Activated T-helper 2 cell treated with anti-CD3 and anti-CD28 coated beads, Interferon-gamma antibody, Interleukin-2, Interleukin-4, amounts not matched to agents 10 μg/mL and 5 μg/mL and 100 μg/mL, durations not matched to agents 14 hours and 24 hours and 36 hours (primary cell): ENCODE data around the gene B3GALT6. TPM values are rescaled to one million over a fixed set of nuclear protein-coding genes. Genes with fewer than 3 reads are reported as not detected.
A peak's percentile ranks its signal among the peaks of the same experiment; 100 is the strongest.

ENCODE experiments used
- DNase-seq: peaks from one replicate; pipeline ENCODE4 v3.0.0; 2021; ENCODE audit warnings: low spot score
- H3K27ac Mint-ChIP-seq: one replicate; pipeline ENCODE4 v1.8.0; 2021; ENCODE audit warnings: mixed read lengths
- H3K27me3 Mint-ChIP-seq: one replicate; pipeline ENCODE4 v1.8.0; 2021; ENCODE audit warnings: low read depth, mixed read lengths
- H3K36me3 Mint-ChIP-seq: one replicate; pipeline ENCODE4 v1.8.0; 2021; ENCODE audit warnings: low read depth, mixed read lengths
- H3K4me1 Mint-ChIP-seq: one replicate; pipeline ENCODE4 v1.8.0; 2021; ENCODE audit warnings: low read depth, mixed read lengths
- H3K4me3 Mint-ChIP-seq: one replicate; pipeline ENCODE4 v1.8.0; 2021; ENCODE audit warnings: low read depth, mild to moderate bottlenecking, moderate library complexity, mixed read lengths
- H3K9me3 Mint-ChIP-seq: one replicate; pipeline ENCODE4 v1.8.0; 2021; ENCODE audit warnings: mixed read lengths
- intact Hi-C: fragments of 100-400 bp; cut with micrococcal nuclease; formaldehyde crosslinking; loops from one replicate; pipeline ENCODE4 v1.15.1; 2023
- total RNA-seq: library from RNA; stranded (reverse); gene quantifications from 2 replicates; pipeline ENCODE4 v1.2.3, GENCODE V29; 2022

Gene B3GALT6
- total RNA-seq, 1 donor from 2014 or later = 34.6 TPM

DNA sequence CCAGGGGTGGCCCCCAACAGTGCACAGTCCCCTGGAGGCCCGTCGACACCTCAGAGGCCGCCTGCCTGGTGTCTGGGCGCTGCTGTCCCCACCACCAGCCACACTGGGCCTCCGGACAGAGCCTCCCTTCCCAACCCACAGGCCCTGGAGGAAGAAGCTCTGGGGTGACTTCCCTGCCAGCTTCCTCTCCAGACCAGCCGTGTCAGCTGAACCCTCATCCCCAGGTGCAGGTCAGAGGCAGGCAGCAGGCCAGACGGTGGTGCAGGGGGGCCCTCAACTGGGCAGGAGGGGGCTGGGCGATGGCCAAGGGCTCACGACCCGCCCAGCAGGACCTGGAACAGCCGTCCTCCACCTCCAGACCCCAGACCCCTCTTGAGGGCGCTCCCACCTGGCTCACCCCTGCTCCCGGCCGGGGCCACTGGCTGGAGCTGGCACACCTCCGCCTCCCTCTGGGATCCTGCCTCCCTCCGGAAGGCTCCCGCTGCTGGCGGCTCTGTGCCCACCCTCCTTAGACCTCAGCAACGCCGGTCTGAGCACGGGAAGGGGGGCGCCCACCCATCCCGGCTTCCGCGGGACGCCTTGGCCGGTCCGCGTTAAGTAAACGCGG lies 26.2 kb upstream of the B3GALT6 start:
- Mint-ChIP-seq H3K4me1 (peaks cover 18% of the 10 kb centered on the region), H3K9me3 (no peaks in the 10 kb centered on the region), H3K36me3 (peaks cover 26% of the 10 kb centered on the region), H3K27me3 (no peaks in the 10 kb centered on the region), H3K27ac (peak overlapping the region; percentile 30), H3K4me3 (peak overlapping the region; percentile 82)
- no peak for DNase-seq
- intact Hi-C loops = loop anchor here (5.0 to 10.0 kb wide), 2 partner anchors 64 to 191 kb away; partner anchors contain the start of gene ISG15

DNA sequence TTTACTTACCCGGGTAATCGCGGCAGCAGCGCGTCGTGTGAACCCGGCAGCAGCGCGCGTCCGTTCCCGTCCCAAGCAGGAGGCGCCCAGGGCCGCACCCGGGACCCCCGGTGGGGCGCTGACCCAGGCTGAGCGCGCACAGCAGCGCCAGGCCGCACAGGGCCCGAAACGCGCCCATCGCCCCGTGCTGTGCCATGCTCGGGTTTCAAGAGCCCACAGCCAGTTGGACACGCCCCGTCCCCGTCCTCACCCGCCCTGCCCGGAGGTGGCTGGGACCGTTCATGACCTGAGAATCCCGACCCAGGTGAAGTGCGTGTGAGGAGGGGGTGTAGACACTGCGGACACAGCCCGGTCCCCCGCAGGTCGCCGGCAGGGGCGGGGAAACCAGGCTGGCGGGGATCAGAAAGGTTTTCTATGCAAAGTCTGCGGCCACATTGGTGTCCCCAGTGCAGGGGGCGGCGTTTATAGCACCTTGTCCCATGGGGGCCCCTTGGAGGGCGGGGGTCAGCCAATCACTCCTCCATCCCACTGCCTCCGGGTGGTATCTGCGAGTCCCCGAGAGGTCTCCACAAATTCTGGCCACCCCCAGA lies 25.6 kb upstream of the B3GALT6 start, which contains the start of gene TNFRSF18:
Gene TNFRSF18, minus strand, starts transcription at position 217 of the 590 bp plus-strand sequence. Its CDS starts 21 bp downstream, at position 196.
- no peaks in the 10 kb centered on the region for H3K27me3 Mint-ChIP-seq
- peaks cover 32% of the 10 kb centered on the region for H3K36me3 Mint-ChIP-seq
- H3K4me3 Mint-ChIP-seq = peak within 1 kb of the TSS; percentile 82
- peak within 1 kb of the TSS; percentile 68 for H3K27ac Mint-ChIP-seq
- intact Hi-C loops = loop anchor here (5.0 to 10.0 kb wide), 2 partner anchors 64 to 192 kb away; partner anchors contain the start of gene ISG15
- no peaks in the 10 kb centered on the region for H3K9me3 Mint-ChIP-seq
- peaks cover 19% of the 10 kb centered on the region for H3K4me1 Mint-ChIP-seq
- no peak for DNase-seq

DNA sequence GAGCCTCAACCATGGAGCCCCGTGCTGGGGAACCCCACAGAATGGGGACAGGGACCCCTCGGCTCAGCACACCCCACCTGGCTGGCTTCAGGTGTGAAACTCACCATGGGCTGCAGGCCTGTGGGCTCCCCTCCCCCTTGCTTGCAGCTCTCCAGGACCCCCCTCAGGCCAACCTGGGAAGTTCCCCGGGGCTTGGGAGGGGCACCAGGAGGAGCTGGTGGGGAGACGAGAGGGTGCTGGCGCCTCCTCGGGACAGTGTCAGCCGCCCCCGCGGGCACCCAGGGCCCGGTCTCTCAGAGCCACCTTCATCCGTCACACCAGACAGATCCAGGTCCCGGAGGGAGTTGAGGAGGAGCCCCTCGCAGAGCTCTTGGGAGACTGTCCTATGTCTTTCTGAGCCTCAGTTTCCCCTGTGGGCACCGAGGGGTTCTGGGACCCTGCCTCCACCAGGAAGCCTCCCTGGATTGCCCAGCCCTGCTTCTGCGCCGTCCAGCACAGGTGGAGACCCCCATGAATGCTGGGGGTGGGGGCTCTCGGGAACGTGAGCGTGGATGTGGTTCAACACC lies 25.0 kb upstream of the B3GALT6 start:
- Mint-ChIP-seq H3K36me3 (peaks cover 33% of the 10 kb centered on the region), H3K4me1 (peaks cover 19% of the 10 kb centered on the region), H3K4me3 (peak overlapping the region; percentile 80), H3K27ac (peak overlapping the region; percentile 68), H3K9me3 (no peaks in the 10 kb centered on the region), H3K27me3 (no peaks in the 10 kb centered on the region)
- intact Hi-C loops = loop anchor here (5.0 to 10.0 kb wide), 2 partner anchors 65 to 192 kb away; partner anchors contain the start of gene ISG15
- no peak for DNase-seq

DNA sequence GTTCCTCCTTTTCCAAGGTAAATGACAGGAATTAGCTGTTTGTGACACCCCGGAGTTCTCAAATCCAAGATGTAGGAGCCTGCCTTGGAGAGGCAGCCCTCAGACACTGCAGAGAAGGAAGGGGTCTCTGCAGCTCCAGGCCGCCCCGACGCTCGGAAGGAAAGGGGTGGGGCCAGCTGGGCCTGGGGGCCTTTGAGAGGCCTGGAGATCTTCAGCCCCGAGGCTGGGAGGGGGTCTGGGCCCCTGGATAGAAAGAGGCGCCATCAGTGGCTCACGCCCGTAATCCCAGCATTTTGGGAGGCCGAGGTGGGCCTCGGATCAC lies 24.5 kb upstream of the B3GALT6 start:
- H3K4me1 Mint-ChIP-seq = peaks cover 19% of the 10 kb centered on the region
- H3K27me3 Mint-ChIP-seq = no peaks in the 10 kb centered on the region
- H3K4me3 Mint-ChIP-seq = peak overlapping the region; percentile 83
- no peak for DNase-seq
- intact Hi-C loops = loop anchor here (5.0 to 10.0 kb wide), 2 partner anchors 65 to 193 kb away; partner anchors contain the start of gene ISG15
- peak overlapping the region; percentile 97 for H3K27ac Mint-ChIP-seq
- peaks cover 33% of the 10 kb centered on the region for H3K36me3 Mint-ChIP-seq
- no peaks in the 10 kb centered on the region for H3K9me3 Mint-ChIP-seq

DNA sequence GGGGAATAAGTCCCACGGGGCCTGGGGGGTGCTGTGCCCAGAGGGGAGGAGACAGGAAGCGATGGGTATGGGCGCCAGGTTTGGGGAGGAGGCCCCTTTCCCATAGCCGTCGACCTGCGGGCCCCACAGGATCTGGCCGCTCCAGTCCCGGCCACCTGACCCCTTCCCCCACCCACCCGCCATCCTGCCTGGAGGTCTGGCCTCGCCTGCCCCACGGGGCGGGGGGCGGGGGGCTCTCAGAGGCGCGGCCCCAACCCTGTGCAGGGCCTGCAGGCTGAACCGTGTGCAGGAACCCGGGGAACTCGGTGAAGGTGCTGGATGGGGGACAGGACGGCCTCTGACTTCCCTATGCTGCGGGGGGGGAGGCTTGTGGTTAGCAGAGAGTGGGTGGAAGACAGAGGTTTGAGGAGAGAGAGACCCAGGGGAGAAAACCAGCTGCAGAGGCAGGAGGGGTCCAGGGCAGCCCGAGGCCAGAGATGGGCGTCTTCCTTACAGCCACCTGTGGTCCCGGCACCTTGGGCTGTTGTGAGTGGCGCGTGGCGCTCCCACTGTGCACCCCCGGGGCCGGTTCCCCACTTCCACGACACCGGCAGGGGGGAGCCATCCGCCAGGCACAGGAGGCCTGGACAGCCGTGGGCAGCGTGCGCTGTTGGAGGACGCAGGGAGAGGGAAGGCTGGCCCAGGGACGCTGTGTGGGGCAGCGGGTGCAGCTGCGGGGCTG lies 23.2 kb upstream of the B3GALT6 start:
- DNase-seq = no peak
- H3K36me3 Mint-ChIP-seq = peaks cover 35% of the 10 kb centered on the region
- peak overlapping the region; percentile 83 for H3K4me3 Mint-ChIP-seq
- intact Hi-C loops = loop anchor here (2.0 to 10.0 kb wide), 4 partner anchors 64 to 194 kb away; partner anchors contain the start of genes C1orf159, ISG15 and UBE2J2
- H3K4me1 Mint-ChIP-seq = peaks cover 19% of the 10 kb centered on the region
- no peaks in the 10 kb centered on the region for H3K9me3 Mint-ChIP-seq
- H3K27ac Mint-ChIP-seq = peak overlapping the region; percentile 97
- H3K27me3 Mint-ChIP-seq = no peaks in the 10 kb centered on the region

DNA sequence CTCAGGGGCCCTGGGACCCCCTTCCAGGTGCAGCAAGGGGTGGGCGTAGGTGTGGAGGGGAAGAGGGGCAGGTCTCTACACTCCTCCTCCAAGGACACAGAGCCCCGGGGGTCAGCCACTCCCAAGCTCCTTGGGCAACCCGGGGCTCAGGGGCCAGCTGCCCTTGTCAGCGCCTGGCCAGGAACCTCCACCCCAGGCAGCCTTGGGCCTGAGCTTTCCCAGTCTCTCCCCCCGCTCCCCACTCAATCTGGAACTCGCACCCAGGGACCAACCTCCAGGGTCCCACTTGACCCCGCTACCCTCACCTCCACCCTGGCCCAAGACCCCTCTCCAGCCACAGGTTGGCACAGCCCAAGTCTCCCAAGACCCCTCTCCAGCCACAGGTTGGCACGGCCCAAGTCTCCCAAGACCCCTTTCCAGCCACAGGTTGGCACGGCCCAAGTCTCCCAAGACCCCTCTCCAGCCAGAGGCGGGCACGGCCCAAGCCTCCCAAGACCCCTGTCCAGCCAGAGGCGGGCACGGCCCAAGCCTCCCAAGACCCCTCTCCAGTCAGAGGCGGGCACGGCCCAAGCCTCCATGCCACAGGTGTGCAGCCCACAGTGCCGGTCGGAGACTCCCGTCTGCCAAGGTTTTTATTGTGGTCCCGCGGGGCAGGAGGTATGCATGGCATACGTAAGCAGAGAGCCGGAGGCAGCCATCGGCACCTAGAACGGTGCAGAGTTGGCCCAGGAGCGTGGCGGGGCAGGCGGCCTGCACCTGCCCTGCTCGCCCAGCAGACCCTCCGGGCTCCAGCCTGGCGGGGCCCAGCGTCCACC lies 21.1 kb upstream of the B3GALT6 start:
- H3K9me3 Mint-ChIP-seq = no peaks in the 10 kb centered on the region
- H3K27me3 Mint-ChIP-seq = no peaks in the 10 kb centered on the region
- H3K4me3 Mint-ChIP-seq = peak overlapping the region; percentile 66
- H3K36me3 Mint-ChIP-seq = peaks cover 43% of the 10 kb centered on the region
- intact Hi-C loops = no loop called here
- no peak for DNase-seq
- H3K4me1 Mint-ChIP-seq = peaks cover 31% of the 10 kb centered on the region
- peak overlapping the region; percentile 63 for H3K27ac Mint-ChIP-seq

DNA sequence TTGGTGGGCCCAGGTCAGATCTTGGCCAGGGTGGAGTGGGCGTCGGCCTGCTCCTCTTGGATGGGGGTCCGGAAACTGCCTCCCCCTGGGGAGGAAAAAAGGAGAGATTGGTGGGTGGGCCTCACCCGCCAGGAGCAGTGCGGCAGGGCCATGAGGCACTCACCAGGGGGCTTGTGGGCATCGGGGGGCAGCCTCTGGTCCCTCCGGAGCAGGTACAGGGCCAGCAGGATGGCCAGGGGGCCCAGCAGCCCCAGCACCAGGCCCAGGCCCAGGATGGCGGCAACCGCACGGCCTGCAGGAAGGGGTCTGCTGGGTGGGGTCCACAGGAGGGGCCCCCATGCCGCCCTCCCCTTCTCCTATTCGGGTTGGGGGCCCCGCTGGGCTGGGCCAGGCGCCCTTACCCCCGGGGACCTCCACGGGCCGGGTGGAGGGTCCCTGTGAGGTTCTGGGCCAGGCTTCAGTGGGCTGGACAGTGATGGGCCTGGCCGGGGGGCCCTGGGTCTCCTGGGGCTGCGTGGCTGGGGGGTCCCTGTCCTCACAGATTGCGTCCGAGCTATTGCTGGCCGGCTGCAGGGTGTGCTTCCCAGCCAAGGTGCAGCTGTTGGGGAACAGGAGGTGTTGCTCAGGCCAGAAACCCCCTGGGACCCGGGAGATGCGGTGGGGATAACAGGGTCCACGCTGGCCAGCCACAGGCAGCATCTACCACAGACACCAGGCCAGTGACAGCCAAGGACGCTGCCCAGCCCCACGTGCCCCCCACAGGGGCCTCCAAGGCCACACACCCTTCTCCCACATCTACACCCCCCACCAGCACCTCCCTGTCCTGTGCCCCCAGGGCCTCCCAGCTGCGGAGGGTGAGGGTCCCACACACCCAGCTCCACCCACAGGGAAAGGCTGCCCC lies 20.2 kb upstream of the B3GALT6 start:
- no peak for DNase-seq
- Mint-ChIP-seq H3K36me3 (peaks cover 48% of the 10 kb centered on the region), H3K27ac (peak overlapping the region; percentile 28), H3K27me3 (no peaks in the 10 kb centered on the region), H3K4me1 (peaks cover 34% of the 10 kb centered on the region), H3K9me3 (no peaks in the 10 kb centered on the region), H3K4me3 (peak overlapping the region; percentile 71)
- intact Hi-C loops = no loop called here

DNA sequence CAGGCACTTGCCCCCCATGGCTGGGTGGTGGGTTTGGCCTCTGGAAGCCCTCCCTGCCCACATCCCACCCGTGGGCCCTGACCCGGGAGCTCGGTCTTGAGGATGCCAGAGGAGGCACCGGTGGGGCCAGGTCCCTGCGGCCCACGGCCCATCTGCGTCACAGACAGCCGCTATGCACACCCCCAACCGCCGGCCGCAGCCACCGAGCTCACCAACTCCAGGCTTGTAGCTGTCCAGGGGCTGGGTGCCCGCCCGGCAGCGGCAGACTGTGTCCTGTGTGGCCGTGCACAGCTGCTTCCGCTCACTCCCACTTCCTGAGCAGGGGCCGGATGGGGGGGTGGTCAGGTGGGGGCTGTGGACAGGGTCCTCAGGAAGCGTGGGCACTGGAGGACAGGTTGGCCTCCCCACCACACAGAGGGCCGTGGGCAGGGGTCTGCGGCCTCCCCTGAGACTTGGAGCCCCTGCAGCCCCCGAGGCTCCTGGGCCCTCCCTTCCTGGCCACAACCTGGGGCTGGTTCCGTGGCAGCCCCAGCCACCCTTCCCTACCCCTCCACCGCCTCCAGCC lies 19.2 kb upstream of the B3GALT6 start:
- no peak for DNase-seq
- H3K36me3 Mint-ChIP-seq = peaks cover 56% of the 10 kb centered on the region
- H3K4me3 Mint-ChIP-seq = peak overlapping the region; percentile 77
- no peaks in the 10 kb centered on the region for H3K9me3 Mint-ChIP-seq
- H3K4me1 Mint-ChIP-seq = peaks cover 37% of the 10 kb centered on the region
- no peaks in the 10 kb centered on the region for H3K27me3 Mint-ChIP-seq
- no peak overlapping the region for H3K27ac Mint-ChIP-seq
- intact Hi-C loops = no loop called here

DNA sequence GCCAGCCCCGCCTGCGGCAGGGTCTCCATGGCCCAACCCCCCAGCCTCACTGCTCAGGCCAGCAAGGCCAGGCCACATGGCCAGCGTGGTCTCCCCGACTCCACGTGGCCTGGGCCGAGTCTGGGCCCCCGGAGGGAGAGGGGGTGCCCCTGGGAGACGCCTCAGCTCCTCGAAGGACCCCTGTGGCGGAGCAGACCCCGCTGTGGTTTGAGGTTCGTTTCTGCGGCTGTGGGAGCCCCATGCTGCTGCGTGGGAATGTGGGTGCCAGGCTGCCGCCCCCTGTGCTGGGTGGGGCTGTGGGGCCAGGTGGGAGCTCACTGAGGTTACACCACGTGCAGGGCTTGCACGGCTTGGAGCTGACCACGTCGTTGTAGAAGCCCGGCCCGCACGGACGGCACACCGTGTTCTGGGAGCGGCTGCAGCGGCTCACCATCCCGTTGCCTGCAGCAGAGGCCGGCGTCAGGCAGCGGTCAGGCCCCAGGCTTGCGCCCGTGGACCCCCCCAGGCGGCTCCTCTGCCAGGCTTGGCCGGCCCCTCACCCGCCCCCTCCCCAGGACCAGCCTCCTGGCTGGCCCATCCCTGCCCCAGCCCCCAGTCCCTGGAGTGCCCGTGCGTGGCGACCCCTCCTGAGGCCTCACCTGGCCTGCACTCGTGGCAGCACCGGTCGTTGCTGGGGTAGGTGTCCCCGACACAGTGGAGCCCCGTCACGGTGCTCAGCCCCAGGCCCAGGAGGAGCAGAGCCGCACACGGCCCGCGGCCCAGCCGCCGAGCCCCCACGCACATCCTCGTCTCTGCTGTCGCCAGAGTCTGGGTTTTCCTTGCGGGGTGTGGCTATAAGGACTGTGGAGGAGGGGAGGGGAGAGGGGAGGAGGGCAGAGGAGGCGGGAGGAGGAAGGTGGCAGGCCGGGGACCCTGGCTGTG lies 18.4 kb upstream of the B3GALT6 start, which contains the start of gene TNFRSF4:
Gene TNFRSF4, minus strand, starts transcription at position 809 of the 921 bp plus-strand sequence. Its CDS starts 26 bp downstream, at position 783.
- intact Hi-C loops = loop anchor here (2.0 kb wide), 1 partner anchor 17 kb away; no protein-coding TSS in a partner anchor
- no peaks in the 10 kb centered on the region for H3K9me3 Mint-ChIP-seq
- H3K36me3 Mint-ChIP-seq = peaks cover 59% of the 10 kb centered on the region
- H3K27ac Mint-ChIP-seq = peak within 1 kb of the TSS; percentile 81
- H3K4me1 Mint-ChIP-seq = peaks cover 37% of the 10 kb centered on the region
- peak within 1 kb of the TSS; percentile 77 for H3K4me3 Mint-ChIP-seq
- H3K27me3 Mint-ChIP-seq = no peaks in the 10 kb centered on the region
- DNase-seq = no peak

DNA sequence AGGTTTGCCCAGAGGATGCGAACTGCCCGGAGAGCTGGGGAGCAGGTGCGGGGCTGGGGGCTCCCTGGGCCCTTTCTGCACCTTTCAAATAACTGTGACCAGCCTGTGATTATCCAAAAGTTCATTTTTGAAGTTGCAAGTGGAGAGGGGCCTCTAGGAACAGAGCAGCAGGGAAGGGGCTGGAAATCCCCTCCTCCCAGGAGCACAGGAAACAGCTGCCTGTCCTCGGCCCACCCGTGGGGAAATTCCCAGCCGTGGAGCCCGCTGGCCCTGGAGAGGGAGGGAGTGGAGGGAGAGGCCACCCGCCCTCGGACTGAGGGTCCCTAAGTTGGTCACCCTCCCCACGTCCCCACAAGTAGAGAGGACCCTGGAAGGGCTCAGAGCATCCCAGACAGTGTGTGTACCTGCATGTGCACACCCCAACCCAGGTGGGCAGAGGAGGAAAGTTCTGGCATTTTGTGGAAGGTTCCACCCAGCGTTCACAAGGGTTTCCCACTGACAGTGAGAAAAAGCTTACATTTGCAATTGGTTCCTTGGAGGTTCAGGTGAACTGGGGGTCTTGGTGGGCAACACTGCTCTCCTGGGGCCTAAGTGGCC lies 16.9 kb upstream of the B3GALT6 start:
- Mint-ChIP-seq H3K27me3 (no peaks in the 10 kb centered on the region), H3K4me1 (peaks cover 33% of the 10 kb centered on the region), H3K4me3 (peak overlapping the region; percentile 75), H3K36me3 (peaks cover 61% of the 10 kb centered on the region), H3K27ac (peak overlapping the region; percentile 60), H3K9me3 (no peaks in the 10 kb centered on the region)
- DNase-seq = no peak
- intact Hi-C loops = loop anchor here (2.0 kb wide), 1 partner anchor 16 kb away; no protein-coding TSS in a partner anchor
